ENCODE measurements around the gene LRMDA.

The LRMDA gene

DNA sequence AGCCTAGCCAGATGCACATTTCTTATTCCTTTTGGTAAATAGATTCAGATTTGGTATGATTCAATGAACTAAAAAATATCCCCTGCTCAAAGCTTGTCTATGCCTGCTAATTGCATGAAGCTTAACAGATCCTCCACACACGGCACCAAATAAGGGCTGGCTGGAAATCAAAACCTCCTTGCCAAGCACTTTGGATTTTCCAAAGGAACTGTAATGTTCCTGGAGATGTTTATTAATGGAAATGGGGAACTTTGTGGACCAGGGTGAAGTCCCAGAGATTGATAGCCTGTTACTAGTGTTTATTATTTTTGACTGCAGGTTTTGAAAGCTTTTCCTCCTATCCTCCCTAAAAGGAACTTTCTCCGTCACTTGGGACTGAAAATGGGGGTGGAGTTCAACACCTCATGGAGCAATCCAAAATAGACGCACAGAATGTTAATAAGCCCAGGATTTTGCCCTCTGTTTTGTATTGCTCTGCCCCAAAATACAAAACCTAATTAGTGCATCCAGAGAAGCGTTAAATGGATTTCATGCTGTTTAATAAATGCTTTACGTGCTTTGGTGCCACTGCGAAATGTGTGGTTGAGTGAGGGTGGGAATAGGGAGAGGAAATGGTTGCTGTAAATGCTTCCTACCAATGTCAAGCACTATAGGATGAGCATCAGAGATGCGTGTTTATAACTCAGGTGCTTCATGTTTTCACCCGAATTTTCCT, 1027.7 kb downstream of the LRMDA start:
- H3K36me3 ChIP-seq (ENCODE audit: control insufficient read depth, low read depth, low read length) = no peaks in the 10 kb centered on the region
- H3K27me3 ChIP-seq (ENCODE audit: control insufficient read depth, insufficient read depth, low read length) = no peaks in the 10 kb centered on the region
- H3K4me1 ChIP-seq (ENCODE audit: control insufficient read depth, low read depth, low read length) = peaks cover 3% of the 10 kb centered on the region
- no peak overlapping the region for H3K27ac ChIP-seq (ENCODE audit: low read length)
- H3K4me3 ChIP-seq (ENCODE audit: low read length) = no peak overlapping the region
- H3K9me3 ChIP-seq (ENCODE audit: control insufficient read depth, low read depth, low read length) = no peaks in the 10 kb centered on the region
- H3K9ac ChIP-seq (ENCODE audit: low read length) = no peak overlapping the region

DNA sequence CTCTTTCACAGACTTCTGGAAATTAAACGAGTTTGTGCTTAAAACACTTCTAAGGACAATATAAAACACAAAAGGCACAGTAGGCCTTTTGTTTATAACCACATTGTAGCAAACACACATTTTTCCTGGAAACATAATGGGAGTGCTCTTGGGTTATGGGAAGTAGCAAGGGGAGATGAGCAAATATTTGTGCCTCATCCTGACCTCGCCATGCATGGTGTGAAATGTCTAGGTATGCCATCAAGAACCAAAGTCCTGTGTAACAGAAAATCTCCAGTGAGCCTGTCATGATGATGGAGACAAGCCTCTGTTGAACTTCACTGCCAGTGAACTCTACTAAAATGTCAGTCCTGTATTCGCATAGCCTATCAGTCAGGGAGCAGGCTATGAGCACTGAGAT, 1029.6 kb downstream of the LRMDA start:
- no peaks in the 10 kb centered on the region for H3K36me3 ChIP-seq (ENCODE audit: control insufficient read depth, low read depth, low read length)
- H3K9ac ChIP-seq (ENCODE audit: low read length) = no peak overlapping the region
- peaks cover 3% of the 10 kb centered on the region for H3K4me1 ChIP-seq (ENCODE audit: control insufficient read depth, low read depth, low read length)
- H3K4me3 ChIP-seq (ENCODE audit: low read length) = no peak overlapping the region
- no peak overlapping the region for H3K27ac ChIP-seq (ENCODE audit: low read length)
- H3K9me3 ChIP-seq (ENCODE audit: control insufficient read depth, low read depth, low read length) = no peaks in the 10 kb centered on the region
- no peaks in the 10 kb centered on the region for H3K27me3 ChIP-seq (ENCODE audit: control insufficient read depth, insufficient read depth, low read length)

DNA sequence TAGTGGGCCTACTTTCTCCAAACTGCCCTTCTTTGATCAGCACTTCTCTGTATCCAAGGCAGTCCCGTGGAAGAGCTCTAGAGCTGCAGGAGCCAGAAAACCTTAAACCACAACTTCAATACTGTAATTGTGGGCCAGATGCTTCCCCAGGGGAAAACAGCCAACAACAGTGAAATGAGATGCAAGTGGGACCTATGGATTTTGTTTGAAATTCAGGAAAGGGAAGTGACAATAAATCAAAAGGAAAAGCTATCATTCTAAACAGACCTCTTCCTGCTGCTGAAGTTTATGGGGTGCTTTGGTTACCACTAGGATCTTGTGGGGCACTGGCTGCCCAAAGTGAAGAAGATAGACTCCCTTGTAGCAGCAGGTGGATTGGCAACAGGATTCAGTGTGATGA, 1031.7 kb downstream of the LRMDA start:
- H3K27ac ChIP-seq (ENCODE audit: low read length) = no peak overlapping the region
- peaks cover 3% of the 10 kb centered on the region for H3K4me1 ChIP-seq (ENCODE audit: control insufficient read depth, low read depth, low read length)
- H3K9me3 ChIP-seq (ENCODE audit: control insufficient read depth, low read depth, low read length) = no peaks in the 10 kb centered on the region
- no peaks in the 10 kb centered on the region for H3K36me3 ChIP-seq (ENCODE audit: control insufficient read depth, low read depth, low read length)
- H3K9ac ChIP-seq (ENCODE audit: low read length) = no peak overlapping the region
- no peaks in the 10 kb centered on the region for H3K27me3 ChIP-seq (ENCODE audit: control insufficient read depth, insufficient read depth, low read length)
- no peak overlapping the region for H3K4me3 ChIP-seq (ENCODE audit: low read length)

DNA sequence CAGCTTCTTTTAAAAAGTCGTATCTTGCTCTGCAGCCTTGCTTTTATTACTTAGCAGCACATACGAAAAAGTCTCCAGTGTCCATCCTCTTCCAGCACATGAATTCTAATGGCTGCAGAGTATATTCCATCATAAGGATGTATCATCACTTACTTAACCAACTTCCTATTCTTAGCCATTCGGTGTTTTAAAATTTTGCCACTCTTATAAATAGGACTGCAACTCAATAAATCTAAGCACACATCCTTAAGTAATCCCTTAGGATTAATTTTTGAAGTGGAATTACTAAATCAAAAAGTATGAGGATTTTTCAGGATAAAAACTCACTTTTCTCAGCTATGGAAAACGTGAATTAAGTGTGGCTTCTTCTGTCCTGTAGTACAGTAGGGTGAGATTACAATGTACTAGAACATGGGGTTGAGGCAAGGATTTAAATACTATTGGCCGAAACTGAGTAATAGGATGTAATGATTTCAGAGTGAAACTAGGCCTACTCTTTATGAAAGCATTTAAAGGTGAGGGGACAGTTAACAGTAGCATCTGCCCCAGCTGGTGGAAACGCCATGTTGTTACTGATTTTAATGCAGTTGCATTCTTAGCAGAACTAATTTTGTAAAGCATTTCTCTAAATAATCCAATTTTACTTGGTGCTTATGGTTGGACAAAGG, 1035.5 kb downstream of the LRMDA start:
- Histone ChIP-seq H3K4me1 (ENCODE audit: control insufficient read depth, low read depth, low read length) (peaks cover 3% of the 10 kb centered on the region), H3K9ac (ENCODE audit: low read length) (no peak overlapping the region), H3K9me3 (ENCODE audit: control insufficient read depth, low read depth, low read length) (no peaks in the 10 kb centered on the region), H3K4me3 (ENCODE audit: low read length) (no peak overlapping the region), H3K27me3 (ENCODE audit: control insufficient read depth, insufficient read depth, low read length) (no peaks in the 10 kb centered on the region), H3K36me3 (ENCODE audit: control insufficient read depth, low read depth, low read length) (no peaks in the 10 kb centered on the region), H3K27ac (ENCODE audit: low read length) (no peak overlapping the region)

DNA sequence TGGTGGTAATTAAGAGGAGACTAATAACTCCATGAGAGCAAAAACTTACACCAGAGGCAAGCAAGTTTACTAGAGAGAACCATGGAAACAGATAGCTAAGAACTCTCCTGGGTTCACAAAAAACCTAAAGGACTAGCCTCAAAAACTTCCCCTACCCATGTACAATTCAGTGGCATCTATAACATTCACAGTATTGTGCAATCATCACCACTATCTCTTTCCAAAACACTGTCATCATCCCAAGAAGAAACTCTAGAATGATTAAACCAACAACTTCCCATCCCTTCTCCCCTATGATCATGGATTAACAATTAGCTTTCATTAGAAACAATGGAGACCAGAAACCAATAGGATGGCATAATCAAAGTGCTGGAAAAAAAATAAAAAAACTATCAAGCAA, 1038.3 kb downstream of the LRMDA start:
- Histone ChIP-seq H3K27me3 (ENCODE audit: control insufficient read depth, insufficient read depth, low read length) (no peaks in the 10 kb centered on the region), H3K27ac (ENCODE audit: low read length) (no peak overlapping the region), H3K4me1 (ENCODE audit: control insufficient read depth, low read depth, low read length) (no peaks in the 10 kb centered on the region), H3K4me3 (ENCODE audit: low read length) (no peak overlapping the region), H3K36me3 (ENCODE audit: control insufficient read depth, low read depth, low read length) (no peaks in the 10 kb centered on the region), H3K9ac (ENCODE audit: low read length) (no peak overlapping the region), H3K9me3 (ENCODE audit: control insufficient read depth, low read depth, low read length) (no peaks in the 10 kb centered on the region)

DNA sequence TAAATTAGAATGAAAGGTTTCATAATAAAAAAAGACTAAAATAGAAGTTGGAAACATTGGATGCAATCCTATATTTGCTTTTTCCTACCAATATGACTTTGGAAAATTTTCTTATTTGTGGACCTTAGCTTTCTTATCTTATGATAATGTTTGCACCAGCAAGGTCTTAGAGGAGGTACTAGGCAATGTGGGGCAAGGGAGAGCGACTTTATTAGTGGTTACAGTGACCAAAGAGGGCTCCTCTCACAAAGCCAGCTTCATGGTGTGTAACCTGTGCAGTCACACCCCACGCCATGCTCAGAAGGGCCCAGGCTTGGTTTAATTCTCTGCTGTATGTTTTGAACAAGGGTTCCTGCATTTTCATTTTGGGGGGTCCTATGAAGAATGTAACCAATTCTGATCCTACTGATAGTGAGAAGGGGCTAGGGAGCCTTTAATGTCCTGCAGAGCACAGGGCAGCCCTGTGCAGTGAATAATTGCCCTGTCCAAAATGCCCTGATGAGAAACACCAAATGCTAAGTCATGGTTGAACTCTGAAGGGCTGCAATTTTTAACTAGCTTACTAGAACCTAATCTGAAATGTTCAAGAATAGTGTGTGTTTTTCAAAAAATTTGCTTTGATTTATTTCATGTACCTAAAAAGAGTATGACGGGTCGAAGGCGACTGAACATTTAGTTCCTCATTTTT, 1047.8 kb downstream of the LRMDA start:
- Histone ChIP-seq H3K36me3 (ENCODE audit: control insufficient read depth, low read depth, low read length) (no peaks in the 10 kb centered on the region), H3K27me3 (ENCODE audit: control insufficient read depth, insufficient read depth, low read length) (no peaks in the 10 kb centered on the region), H3K9ac (ENCODE audit: low read length) (no peak overlapping the region), H3K4me1 (ENCODE audit: control insufficient read depth, low read depth, low read length) (no peaks in the 10 kb centered on the region), H3K9me3 (ENCODE audit: control insufficient read depth, low read depth, low read length) (no peaks in the 10 kb centered on the region), H3K27ac (ENCODE audit: low read length) (no peak overlapping the region), H3K4me3 (ENCODE audit: low read length) (no peak overlapping the region)

DNA sequence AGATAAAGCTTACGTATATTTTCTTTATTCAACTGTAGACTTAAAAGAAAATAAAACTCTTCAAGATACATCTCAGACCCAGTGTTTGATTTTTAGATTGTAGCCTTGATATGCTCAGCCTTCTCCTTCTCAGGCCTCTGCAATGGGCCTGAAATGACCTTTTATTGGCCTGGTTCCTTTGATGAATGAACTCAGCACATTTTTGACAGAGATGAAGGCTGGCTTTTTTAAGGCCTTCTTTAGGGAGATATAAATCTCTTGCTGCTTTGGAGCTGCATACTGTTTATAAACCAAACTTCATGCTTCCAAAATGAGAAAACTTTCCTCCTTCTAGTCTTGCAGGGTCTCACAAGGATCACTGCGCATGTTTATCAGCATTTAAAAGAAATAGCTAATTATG, 1049.8 kb downstream of the LRMDA start:
- H3K4me1 ChIP-seq (ENCODE audit: control insufficient read depth, low read depth, low read length) = no peaks in the 10 kb centered on the region
- no peaks in the 10 kb centered on the region for H3K27me3 ChIP-seq (ENCODE audit: control insufficient read depth, insufficient read depth, low read length)
- H3K36me3 ChIP-seq (ENCODE audit: control insufficient read depth, low read depth, low read length) = no peaks in the 10 kb centered on the region
- no peak overlapping the region for H3K27ac ChIP-seq (ENCODE audit: low read length)
- no peak overlapping the region for H3K4me3 ChIP-seq (ENCODE audit: low read length)
- no peak overlapping the region for H3K9ac ChIP-seq (ENCODE audit: low read length)
- H3K9me3 ChIP-seq (ENCODE audit: control insufficient read depth, low read depth, low read length) = no peaks in the 10 kb centered on the region

DNA sequence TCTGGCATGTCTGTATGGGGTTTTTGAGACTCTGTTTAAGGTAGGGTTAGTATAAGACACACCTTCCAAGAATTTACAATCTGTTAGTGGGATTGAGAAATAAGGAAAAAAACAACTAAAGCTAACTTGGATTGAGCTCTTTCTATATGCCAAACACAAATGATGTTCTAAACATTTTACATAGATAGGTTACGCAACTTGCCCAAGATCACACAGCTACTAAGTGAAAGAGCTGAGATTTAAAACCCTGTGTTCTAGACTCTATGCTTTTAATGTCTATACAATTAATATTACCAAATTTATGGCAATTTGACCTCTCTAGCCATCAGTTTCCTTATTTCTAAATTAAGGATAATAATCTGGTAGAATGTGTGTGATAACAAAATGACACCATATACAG, 1056.2 kb downstream of the LRMDA start:
- H3K4me3 ChIP-seq (ENCODE audit: low read length) = no peak overlapping the region
- H3K9me3 ChIP-seq (ENCODE audit: control insufficient read depth, low read depth, low read length) = no peaks in the 10 kb centered on the region
- H3K27me3 ChIP-seq (ENCODE audit: control insufficient read depth, insufficient read depth, low read length) = no peaks in the 10 kb centered on the region
- H3K36me3 ChIP-seq (ENCODE audit: control insufficient read depth, low read depth, low read length) = no peaks in the 10 kb centered on the region
- H3K27ac ChIP-seq (ENCODE audit: low read length) = no peak overlapping the region
- no peak overlapping the region for H3K9ac ChIP-seq (ENCODE audit: low read length)
- no peaks in the 10 kb centered on the region for H3K4me1 ChIP-seq (ENCODE audit: control insufficient read depth, low read depth, low read length)

DNA sequence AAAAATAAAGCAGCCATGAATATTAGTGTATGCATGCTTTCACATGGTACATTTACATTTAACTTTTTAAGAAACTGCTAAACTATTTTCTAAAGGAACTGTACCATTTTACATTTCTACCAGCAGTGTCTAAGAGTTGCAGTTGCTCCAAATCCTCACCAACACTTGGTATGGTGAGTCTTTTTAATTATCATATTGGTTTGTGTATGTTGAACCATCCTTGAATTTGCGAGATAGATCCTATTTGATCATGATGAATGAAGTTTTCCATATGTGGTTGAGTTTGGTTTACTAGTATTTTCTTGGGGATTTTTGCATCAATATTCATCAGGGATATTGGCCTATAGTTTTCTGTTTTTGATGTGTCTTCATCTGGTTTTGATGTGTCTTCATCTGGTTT, 1057.2 kb downstream of the LRMDA start:
- H3K36me3 ChIP-seq (ENCODE audit: control insufficient read depth, low read depth, low read length) = no peaks in the 10 kb centered on the region
- no peak overlapping the region for H3K27ac ChIP-seq (ENCODE audit: low read length)
- no peaks in the 10 kb centered on the region for H3K4me1 ChIP-seq (ENCODE audit: control insufficient read depth, low read depth, low read length)
- no peak overlapping the region for H3K9ac ChIP-seq (ENCODE audit: low read length)
- H3K9me3 ChIP-seq (ENCODE audit: control insufficient read depth, low read depth, low read length) = no peaks in the 10 kb centered on the region
- H3K27me3 ChIP-seq (ENCODE audit: control insufficient read depth, insufficient read depth, low read length) = no peaks in the 10 kb centered on the region
- H3K4me3 ChIP-seq (ENCODE audit: low read length) = no peak overlapping the region

DNA sequence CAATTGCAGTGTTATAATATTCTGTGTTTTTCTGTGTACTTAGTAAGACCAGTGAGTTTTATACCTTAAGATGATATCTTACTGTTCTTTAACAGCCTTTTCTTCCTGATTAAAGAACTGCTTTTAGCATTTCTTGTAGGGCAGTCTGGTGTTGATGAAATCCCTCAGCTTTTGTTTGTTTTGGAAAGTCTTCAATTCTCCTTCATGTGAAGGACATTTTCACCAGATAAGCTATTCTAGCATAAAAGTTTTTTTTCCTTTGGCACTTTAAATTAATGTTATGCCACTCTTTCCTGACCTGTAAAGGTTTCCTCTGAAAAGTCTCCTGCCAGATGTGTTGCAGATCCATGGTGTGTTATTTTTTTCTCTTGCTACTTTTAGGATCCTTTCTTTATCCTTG, 1059.8 kb downstream of the LRMDA start:
- H3K4me3 ChIP-seq (ENCODE audit: low read length) = no peak overlapping the region
- no peaks in the 10 kb centered on the region for H3K4me1 ChIP-seq (ENCODE audit: control insufficient read depth, low read depth, low read length)
- no peaks in the 10 kb centered on the region for H3K27me3 ChIP-seq (ENCODE audit: control insufficient read depth, insufficient read depth, low read length)
- H3K27ac ChIP-seq (ENCODE audit: low read length) = no peak overlapping the region
- H3K9ac ChIP-seq (ENCODE audit: low read length) = no peak overlapping the region
- H3K36me3 ChIP-seq (ENCODE audit: control insufficient read depth, low read depth, low read length) = no peaks in the 10 kb centered on the region
- peaks cover 4% of the 10 kb centered on the region for H3K9me3 ChIP-seq (ENCODE audit: control insufficient read depth, low read depth, low read length)

DNA sequence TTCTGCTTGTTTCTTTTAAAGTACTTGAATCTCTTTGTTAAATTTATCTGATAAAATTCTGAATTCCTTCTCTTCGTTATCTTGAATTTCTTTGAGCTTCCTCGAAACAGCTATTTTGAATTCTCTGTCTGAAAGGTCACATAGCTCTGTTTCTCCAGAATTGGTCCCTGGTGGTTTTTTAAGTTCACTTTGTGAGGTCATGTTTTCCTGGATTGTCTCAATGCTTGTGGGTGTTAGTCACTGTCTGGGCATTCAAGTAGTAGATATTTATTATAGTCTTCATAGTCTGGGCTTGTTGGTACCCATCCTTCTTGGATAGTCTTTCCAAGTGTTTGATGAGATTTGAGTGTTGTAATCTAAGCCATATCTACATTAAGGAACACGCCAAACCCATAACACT, 1060.6 kb downstream of the LRMDA start:
- Histone ChIP-seq H3K27me3 (ENCODE audit: control insufficient read depth, insufficient read depth, low read length) (no peaks in the 10 kb centered on the region), H3K4me3 (ENCODE audit: low read length) (no peak overlapping the region), H3K9me3 (ENCODE audit: control insufficient read depth, low read depth, low read length) (peaks cover 4% of the 10 kb centered on the region), H3K36me3 (ENCODE audit: control insufficient read depth, low read depth, low read length) (no peaks in the 10 kb centered on the region), H3K4me1 (ENCODE audit: control insufficient read depth, low read depth, low read length) (no peaks in the 10 kb centered on the region), H3K9ac (ENCODE audit: low read length) (no peak overlapping the region), H3K27ac (ENCODE audit: low read length) (no peak overlapping the region)
